ENCODE data around the gene KIAA1671. TPM values are rescaled to one million over a fixed set of nuclear protein-coding genes. Genes with fewer than 3 reads are reported as not detected.

The KIAA1671 gene
- total and polyA plus RNA-seq, 9 of the 15 experiments (the other 6 are each of a cell fraction or from before 2014, with no cell fraction given) = under 0.01 to 0.11 (median 0.02) TPM; not detected in 5

DNA sequence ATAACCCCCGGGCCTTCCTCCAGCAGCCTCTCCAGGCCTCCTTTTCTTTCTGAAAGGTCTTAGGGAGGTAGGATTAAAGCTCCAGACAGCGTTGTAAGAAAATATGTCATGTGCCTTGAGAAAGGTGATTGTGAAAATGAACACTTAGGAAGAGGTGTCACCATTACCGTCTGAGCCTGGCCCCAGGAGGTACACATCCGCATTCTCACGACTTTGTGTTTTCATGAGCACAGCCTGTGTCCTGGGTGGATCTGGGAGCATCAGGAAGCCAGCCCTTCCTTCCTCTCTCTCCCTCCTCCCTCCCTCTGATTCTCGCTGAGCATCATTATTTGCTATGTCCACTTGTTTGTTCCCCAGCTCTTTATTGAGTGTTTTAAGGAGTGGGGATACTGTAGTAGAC, 142.1 kb downstream of the KIAA1671 start:
- 0% methylated on average over 3 of the region's 6 CpGs for WGBS (ENCODE audit: insufficient coverage, low coverage, missing lambda C conversion rate)
- H3K9me3 ChIP-seq (replicated peaks; ENCODE audit: control insufficient read depth, insufficient read depth, low read depth, low read length) = no peaks in the 10 kb centered on the region
- H3K4me1 ChIP-seq (replicated peaks in 1 of 2; ENCODE audit: control insufficient read depth in 2 of 2, insufficient read depth in 2 of 2, low read length in 2 of 2) = no peaks in the 10 kb centered on the region
- POLR2A ChIA-PET = no interaction called here
- H3K27ac ChIP-seq (ENCODE audit: extremely low read depth, low read depth, low read length) = no peak overlapping the region
- no peak overlapping the region for H2AFZ ChIP-seq (ENCODE audit: low read depth, low read length)
- no peak for ATAC-seq
- peaks cover 0 to 37% of the 10 kb centered on the region in 2 experiments; a peak in 2 of 5 replicates for H3K27me3 ChIP-seq (ENCODE audit: control insufficient read depth in 2 of 2, insufficient read depth in 2 of 2, low read length in 2 of 2)
- no peaks in the 10 kb centered on the region for H3K36me3 ChIP-seq (ENCODE audit: control insufficient read depth, insufficient read depth, low read length)
- no peak overlapping the region for H3K4me2 ChIP-seq (ENCODE audit: insufficient read depth, low read length)
- BruUV-seq (replicated peaks) = no TSS peak
- no peak for TF ChIP-seq GATAD2B (IDR thresholded peaks at IDR 0.05; ENCODE audit: borderline replicate concordance)
- TF ChIP-seq, protein P1, sequence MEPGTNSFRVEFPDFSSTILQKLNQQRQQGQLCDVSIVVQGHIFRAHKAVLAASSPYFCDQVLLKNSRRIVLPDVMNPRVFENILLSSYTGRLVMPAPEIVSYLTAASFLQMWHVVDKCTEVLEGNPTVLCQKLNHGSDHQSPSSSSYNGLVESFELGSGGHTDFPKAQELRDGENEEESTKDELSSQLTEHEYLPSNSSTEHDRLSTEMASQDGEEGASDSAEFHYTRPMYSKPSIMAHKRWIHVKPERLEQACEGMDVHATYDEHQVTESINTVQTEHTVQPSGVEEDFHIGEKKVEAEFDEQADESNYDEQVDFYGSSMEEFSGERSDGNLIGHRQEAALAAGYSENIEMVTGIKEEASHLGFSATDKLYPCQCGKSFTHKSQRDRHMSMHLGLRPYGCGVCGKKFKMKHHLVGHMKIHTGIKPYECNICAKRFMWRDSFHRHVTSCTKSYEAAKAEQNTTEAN (CRISPR knock-in tag; IDR thresholded peaks at IDR 0.05) = no peak
- TF ChIP-seq ZNF431 (CRISPR knock-in tag; IDR thresholded peaks at IDR 0.05) = no peak
- no peak for TF ChIP-seq POLR2AphosphoS2 (IDR thresholded peaks at IDR 0.05; ENCODE audit: low read length)
- no peak for TF ChIP-seq HCFC1 (IDR thresholded peaks at IDR 0.05; ENCODE audit: low read depth, low read length)
- TF ChIP-seq, protein P2, sequence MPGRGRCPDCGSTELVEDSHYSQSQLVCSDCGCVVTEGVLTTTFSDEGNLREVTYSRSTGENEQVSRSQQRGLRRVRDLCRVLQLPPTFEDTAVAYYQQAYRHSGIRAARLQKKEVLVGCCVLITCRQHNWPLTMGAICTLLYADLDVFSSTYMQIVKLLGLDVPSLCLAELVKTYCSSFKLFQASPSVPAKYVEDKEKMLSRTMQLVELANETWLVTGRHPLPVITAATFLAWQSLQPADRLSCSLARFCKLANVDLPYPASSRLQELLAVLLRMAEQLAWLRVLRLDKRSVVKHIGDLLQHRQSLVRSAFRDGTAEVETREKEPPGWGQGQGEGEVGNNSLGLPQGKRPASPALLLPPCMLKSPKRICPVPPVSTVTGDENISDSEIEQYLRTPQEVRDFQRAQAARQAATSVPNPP (IDR thresholded peaks at IDR 0.05; ENCODE audit: borderline replicate concordance, insufficient read depth, insufficient read length) = no peak
- no peak for TF ChIP-seq BCL6 (CRISPR knock-in tag; IDR thresholded peaks at IDR 0.05)
- no peak for TF ChIP-seq ZBTB1 (CRISPR knock-in tag; IDR thresholded peaks at IDR 0.05; ENCODE audit: borderline replicate concordance, low read depth)
- TF ChIP-seq ZNF668 (CRISPR knock-in tag; IDR thresholded peaks at IDR 0.05) = no peak
- no peak for TF ChIP-seq HNRNPH1 (optimal IDR thresholded peaks at IDR 0.05; ENCODE audit: low read depth, low read length)
- TF ChIP-seq, protein P3, sequence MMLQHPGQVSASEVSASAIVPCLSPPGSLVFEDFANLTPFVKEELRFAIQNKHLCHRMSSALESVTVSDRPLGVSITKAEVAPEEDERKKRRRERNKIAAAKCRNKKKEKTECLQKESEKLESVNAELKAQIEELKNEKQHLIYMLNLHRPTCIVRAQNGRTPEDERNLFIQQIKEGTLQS (IDR thresholded peaks at IDR 0.05) = no peak
- TF ChIP-seq, protein P3 (CRISPR knock-in tag; conservative IDR thresholded peaks at IDR 0.05) = no peak
- no peak for TF ChIP-seq NFIC (IDR thresholded peaks at IDR 0.05)
- no peak for TF ChIP-seq BRD9 (IDR thresholded peaks at IDR 0.05; ENCODE audit: low read depth, partially characterized antibody)
- in situ Hi-C loops (cut with MboI) (no loop called here), intact Hi-C loops (cut with micrococcal nuclease) (no loop called here)
- no peak overlapping the region for H3K4me3 ChIP-seq
- no peaks in the 10 kb centered on the region for H3K79me2 ChIP-seq (ENCODE audit: control insufficient read depth, insufficient read depth, low read length)
- CTCF ChIA-PET (ENCODE audit: low intra/inter-chr PET ratio) = no interaction called here
- FAIRE-seq = no peak
- H3K9ac ChIP-seq (ENCODE audit: insufficient read depth in 1 of 2, low read depth in 2 of 2, low read length in 2 of 2) = no peak overlapping the region
- no peaks in the 10 kb centered on the region for H4K20me1 ChIP-seq (replicated peaks; ENCODE audit: control insufficient read depth, insufficient read depth, low read length)
- no peak for DNase-seq (ENCODE audit: extremely low read depth in 1 of 4, low spot score in 3 of 4)
- no peaks in the 10 kb centered on the region for H3K9me1 ChIP-seq (ENCODE audit: control insufficient read depth, insufficient read depth, low read length)
